22Rv1 (cell line): Measurements from ENCODE around the gene SWT1.

Experiments used
- ZFX ChIP-seq: fragments of 450-650 bp; IDR thresholded peaks from 2 replicates; pipeline ENCODE4 v1.6.1; 2017; ENCODE audit warnings: antibody characterized with exemption, borderline replicate concordance
- TF ChIP-seq, protein P1 (sequence below): fragments of 450-650 bp; IDR thresholded peaks from 2 replicates; pipeline ENCODE4 v1.5.1; 2017; ENCODE audit warnings: mild to moderate bottlenecking

DNA sequence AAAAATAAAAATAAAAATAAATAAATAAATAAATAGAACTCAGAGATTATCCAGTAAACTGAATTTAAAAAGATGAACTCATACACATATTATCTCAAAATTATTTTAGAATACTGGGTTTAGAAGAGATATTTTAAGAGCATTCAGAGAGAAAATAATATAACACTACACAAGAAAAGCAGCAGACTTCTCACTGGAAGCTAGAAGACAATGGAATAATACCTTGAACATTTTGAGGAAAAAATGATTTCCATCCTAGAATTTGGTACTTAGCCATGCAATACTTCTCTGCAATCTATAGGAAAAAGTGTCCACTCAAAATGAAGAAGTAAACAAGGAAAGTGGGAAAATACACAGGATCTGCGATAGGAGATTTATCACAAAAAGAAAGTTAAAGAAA lies 24.4 kb upstream of the SWT1 start:
- TF ChIP-seq, protein P1, sequence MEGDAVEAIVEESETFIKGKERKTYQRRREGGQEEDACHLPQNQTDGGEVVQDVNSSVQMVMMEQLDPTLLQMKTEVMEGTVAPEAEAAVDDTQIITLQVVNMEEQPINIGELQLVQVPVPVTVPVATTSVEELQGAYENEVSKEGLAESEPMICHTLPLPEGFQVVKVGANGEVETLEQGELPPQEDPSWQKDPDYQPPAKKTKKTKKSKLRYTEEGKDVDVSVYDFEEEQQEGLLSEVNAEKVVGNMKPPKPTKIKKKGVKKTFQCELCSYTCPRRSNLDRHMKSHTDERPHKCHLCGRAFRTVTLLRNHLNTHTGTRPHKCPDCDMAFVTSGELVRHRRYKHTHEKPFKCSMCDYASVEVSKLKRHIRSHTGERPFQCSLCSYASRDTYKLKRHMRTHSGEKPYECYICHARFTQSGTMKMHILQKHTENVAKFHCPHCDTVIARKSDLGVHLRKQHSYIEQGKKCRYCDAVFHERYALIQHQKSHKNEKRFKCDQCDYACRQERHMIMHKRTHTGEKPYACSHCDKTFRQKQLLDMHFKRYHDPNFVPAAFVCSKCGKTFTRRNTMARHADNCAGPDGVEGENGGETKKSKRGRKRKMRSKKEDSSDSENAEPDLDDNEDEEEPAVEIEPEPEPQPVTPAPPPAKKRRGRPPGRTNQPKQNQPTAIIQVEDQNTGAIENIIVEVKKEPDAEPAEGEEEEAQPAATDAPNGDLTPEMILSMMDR: no peak
- no peak for TF ChIP-seq ZFX
